Kidney (tissue), 14 donors: ENCODE data around the gene EBF3. TPM values are rescaled to one million over a fixed set of nuclear protein-coding genes. Genes with fewer than 3 reads are reported as not detected.

ENCODE experiments used
- DNase-seq, 5 donors: peaks; one replicate each; pipeline ENCODE4 v3.0.0-alpha.2; 2013 to 2020
- FAIRE-seq: peaks from 2 replicates; lab custom pipeline; 2012; peaks lifted over from hg19 to GRCh38; lab: Jason Lieb, UNC
- H3K27ac ChIP-seq, 2 donors: one replicate each; pipeline ENCODE4 v1.7.0; 2013; ENCODE audit warnings: low read depth in 2 of 2, low read length in 2 of 2, inconsistent platforms in 1 of 2
- H3K27me3 ChIP-seq: one replicate; pipeline ENCODE4 v1.7.1; 2013; ENCODE audit warnings: low read length, inconsistent platforms; ENCODE audit not compliant: control insufficient read depth, insufficient read depth
- H3K36me3 ChIP-seq, 3 donors: one replicate each; pipeline versions ENCODE4 v1.7.0 to v1.7.1; 2013; ENCODE audit warnings: low read length in 3 of 3, control low read depth in 1 of 3, inconsistent platforms in 1 of 3; ENCODE audit not compliant: insufficient read depth in 3 of 3, control insufficient read depth in 2 of 3
- H3K4me1 ChIP-seq, 3 donors: one replicate each; pipeline versions ENCODE4 v1.7.0 to v1.7.1; 2013; ENCODE audit warnings: low read length in 3 of 3, inconsistent platforms in 1 of 3, low read depth in 1 of 3; ENCODE audit not compliant: control insufficient read depth in 2 of 3, insufficient read depth in 2 of 3
- H3K4me3 ChIP-seq, 3 donors: one replicate each; pipeline versions ENCODE4 v1.7.0 to v1.8.1; 2013; ENCODE audit warnings: low read length in 3 of 3, control low read depth in 1 of 3, inconsistent platforms in 1 of 3
- H3K9ac ChIP-seq, 3 donors: one replicate each; pipeline versions ENCODE4 v1.7.0 to v1.7.1; 2013; ENCODE audit warnings: low read length in 3 of 3, control low read depth in 1 of 3, inconsistent platforms in 1 of 3
- H3K9me3 ChIP-seq, 3 donors: one replicate each; pipeline versions ENCODE4 v1.7.0 to v1.7.1; 2013; ENCODE audit warnings: low read length in 3 of 3, control low read depth in 1 of 3, inconsistent platforms in 1 of 3; ENCODE audit not compliant: control insufficient read depth in 2 of 3, insufficient read depth in 1 of 3
- CTCF ChIP-seq: IDR thresholded peaks from 3 replicates; pipeline ENCODE4 v1.5.1; 2012; ENCODE audit warnings: mild to moderate bottlenecking, moderate library complexity, borderline replicate concordance; ENCODE audit not compliant: insufficient read depth; ENCODE audit errors: extremely low read depth
- intact Hi-C: fragments of 100-400 bp; cut with DNase I; formaldehyde crosslinking; loops from one replicate; pipeline ENCODE4 v1.11.1; 2022
- polyA plus RNA-seq: library from polyadenylated mRNA; stranded (reverse); fragments of 350-450 nt; fragmentation: Illumina TruSeq; extraction: RNeasy Lipid Tissue Mini Kit (QIAGEN cat#74804); gene quantifications from one replicate; pipeline ENCODE4 v1.2.3, GENCODE V29; 2014; ENCODE audit warnings: low read depth, low replicate concordance; ENCODE audit not compliant: insufficient read depth
- total RNA-seq: library from RNA; stranded (reverse); fragmentation: NEBNext Ultra II Directional; extraction: Animal tissue kit (Norgen Biotek cat#: 25700); gene quantifications from one replicate; pipeline ENCODE4 v1.2.1, GENCODE V29; 2021
- donor health status: control.
- donor health status: control.
- donor health status: control.
- donor health status: control.
- donor health status: control.
- donor health status: DM: yes; HTN: yes; CAD: no.
- donor health status: Normal renal cell carcinoma (clear cell type).

Gene EBF3
- total and polyA plus RNA-seq, 2 donors from 2014 or later = 0.09 to 0.98 TPM

GRCh38 chr10:129966370-129966888 lies 2.4 kb upstream of the EBF3 start:
- no peak overlapping the region for H3K27ac ChIP-seq
- DNase-seq = no peak
- no peak overlapping the region for H3K9ac ChIP-seq
- peaks cover 63% of the 10 kb centered on the region for H3K27me3 ChIP-seq
- H3K4me3 ChIP-seq = no peak overlapping the region
- intact Hi-C loops = no loop called here
- no peaks in the 10 kb centered on the region for H3K9me3 ChIP-seq
- H3K36me3 ChIP-seq = no peaks in the 10 kb centered on the region
- no peak for TF ChIP-seq CTCF
- FAIRE-seq = no peak
- peaks cover 0 to 4% (median 0%) of the 10 kb centered on the region in 3 donors for H3K4me1 ChIP-seq

- no peaks in the 10 kb centered on the region for H3K9me3 ChIP-seq
- H3K4me1 ChIP-seq = peaks cover 0 to 4% (median 0%) of the 10 kb centered on the region in 3 donors
- FAIRE-seq = no peak
- intact Hi-C loops = no loop called here
- no peak for DNase-seq
- peaks cover 67% of the 10 kb centered on the region for H3K27me3 ChIP-seq
- no peak overlapping the region for H3K27ac ChIP-seq
- H3K4me3 ChIP-seq = no peak overlapping the region
- no peak overlapping the region for H3K9ac ChIP-seq
- H3K36me3 ChIP-seq = no peaks in the 10 kb centered on the region
- TF ChIP-seq CTCF = no peak
Observed at GRCh38 chr10:129965959-129966358, 1.9 kb upstream of the EBF3 start.

- no peaks in the 10 kb centered on the region for H3K9me3 ChIP-seq
- DNase-seq (no peak), FAIRE-seq (no peak)
- H3K27me3 ChIP-seq = peaks cover 68% of the 10 kb centered on the region
- H3K27ac ChIP-seq = no peak overlapping the region
- H3K36me3 ChIP-seq = no peaks in the 10 kb centered on the region
- H3K4me1 ChIP-seq = peaks cover 0 to 4% (median 0%) of the 10 kb centered on the region in 3 donors
- TF ChIP-seq CTCF = no peak
- H3K9ac ChIP-seq = no peak overlapping the region
- intact Hi-C loops = no loop called here
- no peak overlapping the region for H3K4me3 ChIP-seq
Observed at GRCh38 chr10:129965425-129965808, 1.3 kb upstream of the EBF3 start.
